ENCODE results near the gene CAPN5. TPM values are rescaled to one million over a fixed set of nuclear protein-coding genes. Genes with fewer than 3 reads are reported as not detected.
A peak's percentile ranks its signal among the peaks of the same experiment; 100 is the strongest.

Gene CAPN5
- total and polyA plus RNA-seq, 2 of the 13 experiments (the other 11 are each of a cell fraction or from before 2014, with no cell fraction given), result 0.27 to 1.2 TPM

DNA sequence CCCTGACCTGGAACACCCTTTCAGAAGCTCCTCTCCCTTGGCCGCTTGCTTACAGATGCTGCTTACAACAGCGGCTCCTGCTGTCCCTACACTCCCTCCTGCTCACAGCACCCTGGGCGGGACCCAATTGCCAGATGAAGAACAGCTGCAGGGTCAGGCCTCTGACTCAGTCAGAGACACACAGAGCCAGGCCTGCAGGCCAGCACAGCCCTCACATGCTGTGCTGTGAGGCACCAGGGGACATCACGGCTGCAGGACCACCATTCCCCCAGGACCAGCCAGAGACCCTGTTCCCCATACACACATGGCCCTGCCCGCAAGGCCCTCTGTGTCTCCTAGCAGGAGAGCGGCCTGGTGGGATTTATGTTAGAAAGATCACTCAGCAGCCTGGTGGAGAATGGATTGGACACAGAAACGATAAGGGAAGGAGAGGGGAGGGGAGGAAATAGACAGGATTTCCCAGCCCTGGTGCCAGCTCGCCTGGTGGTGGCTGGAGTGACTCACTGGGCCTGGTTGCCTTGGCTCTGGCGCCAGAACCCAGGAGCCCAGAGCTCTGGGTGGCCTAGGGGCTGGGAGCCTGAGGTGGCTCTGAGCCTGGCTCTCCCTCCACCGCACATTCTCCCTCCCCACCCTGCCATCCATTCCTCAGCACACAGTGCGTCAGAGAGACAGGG lies 6.7 kb downstream of the CAPN5 start (continued):
- TF ChIP-seq PRDM4 (CRISPR knock-in tag; IDR thresholded peaks at IDR 0.05; ENCODE audit: borderline replicate concordance) (no peak), ZNF788 (CRISPR knock-in tag; IDR thresholded peaks at IDR 0.05; ENCODE audit: borderline replicate concordance) (no peak), MTF2 (CRISPR knock-in tag; IDR thresholded peaks at IDR 0.05; ENCODE audit: borderline replicate concordance) (no peak), ERF (CRISPR knock-in tag; IDR thresholded peaks at IDR 0.05) (no peak), KDM5B (CRISPR knock-in tag; IDR thresholded peaks at IDR 0.05; ENCODE audit: borderline replicate concordance) (no peak), SAP130 (CRISPR knock-in tag; IDR thresholded peaks at IDR 0.05; ENCODE audit: low read depth) (0 out of 2 replicates have a peak, but pooled peaks have one; percentile 21), SMARCE1 (IDR thresholded peaks at IDR 0.05; ENCODE audit: borderline replicate concordance) (no peak), ZNF451 (CRISPR knock-in tag; IDR thresholded peaks at IDR 0.05) (no peak)
- TF ChIP-seq, protein P1, sequence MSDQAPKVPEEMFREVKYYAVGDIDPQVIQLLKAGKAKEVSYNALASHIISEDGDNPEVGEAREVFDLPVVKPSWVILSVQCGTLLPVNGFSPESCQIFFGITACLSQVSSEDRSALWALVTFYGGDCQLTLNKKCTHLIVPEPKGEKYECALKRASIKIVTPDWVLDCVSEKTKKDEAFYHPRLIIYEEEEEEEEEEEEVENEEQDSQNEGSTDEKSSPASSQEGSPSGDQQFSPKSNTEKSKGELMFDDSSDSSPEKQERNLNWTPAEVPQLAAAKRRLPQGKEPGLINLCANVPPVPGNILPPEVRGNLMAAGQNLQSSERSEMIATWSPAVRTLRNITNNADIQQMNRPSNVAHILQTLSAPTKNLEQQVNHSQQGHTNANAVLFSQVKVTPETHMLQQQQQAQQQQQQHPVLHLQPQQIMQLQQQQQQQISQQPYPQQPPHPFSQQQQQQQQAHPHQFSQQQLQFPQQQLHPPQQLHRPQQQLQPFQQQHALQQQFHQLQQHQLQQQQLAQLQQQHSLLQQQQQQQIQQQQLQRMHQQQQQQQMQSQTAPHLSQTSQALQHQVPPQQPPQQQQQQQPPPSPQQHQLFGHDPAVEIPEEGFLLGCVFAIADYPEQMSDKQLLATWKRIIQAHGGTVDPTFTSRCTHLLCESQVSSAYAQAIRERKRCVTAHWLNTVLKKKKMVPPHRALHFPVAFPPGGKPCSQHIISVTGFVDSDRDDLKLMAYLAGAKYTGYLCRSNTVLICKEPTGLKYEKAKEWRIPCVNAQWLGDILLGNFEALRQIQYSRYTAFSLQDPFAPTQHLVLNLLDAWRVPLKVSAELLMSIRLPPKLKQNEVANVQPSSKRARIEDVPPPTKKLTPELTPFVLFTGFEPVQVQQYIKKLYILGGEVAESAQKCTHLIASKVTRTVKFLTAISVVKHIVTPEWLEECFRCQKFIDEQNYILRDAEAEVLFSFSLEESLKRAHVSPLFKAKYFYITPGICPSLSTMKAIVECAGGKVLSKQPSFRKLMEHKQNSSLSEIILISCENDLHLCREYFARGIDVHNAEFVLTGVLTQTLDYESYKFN (CRISPR knock-in tag; conservative IDR thresholded peaks at IDR 0.05), result no peak
- TF ChIP-seq, protein P2, sequence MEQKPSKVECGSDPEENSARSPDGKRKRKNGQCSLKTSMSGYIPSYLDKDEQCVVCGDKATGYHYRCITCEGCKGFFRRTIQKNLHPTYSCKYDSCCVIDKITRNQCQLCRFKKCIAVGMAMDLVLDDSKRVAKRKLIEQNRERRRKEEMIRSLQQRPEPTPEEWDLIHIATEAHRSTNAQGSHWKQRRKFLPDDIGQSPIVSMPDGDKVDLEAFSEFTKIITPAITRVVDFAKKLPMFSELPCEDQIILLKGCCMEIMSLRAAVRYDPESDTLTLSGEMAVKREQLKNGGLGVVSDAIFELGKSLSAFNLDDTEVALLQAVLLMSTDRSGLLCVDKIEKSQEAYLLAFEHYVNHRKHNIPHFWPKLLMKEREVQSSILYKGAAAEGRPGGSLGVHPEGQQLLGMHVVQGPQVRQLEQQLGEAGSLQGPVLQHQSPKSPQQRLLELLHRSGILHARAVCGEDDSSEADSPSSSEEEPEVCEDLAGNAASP (CRISPR knock-in tag; IDR thresholded peaks at IDR 0.05; ENCODE audit: borderline replicate concordance), result no peak

All from HepG2 (cell line).